Spinal cord (tissue), 10 donors: Measurements from ENCODE around the gene ZNF330. TPM values are rescaled to one million over a fixed set of nuclear protein-coding genes. Genes with fewer than 3 reads are reported as not detected.
A peak's percentile ranks its signal among the peaks of the same experiment; 100 is the strongest.

Experiments
- DNase-seq, 6 donors: peaks; one replicate each; pipeline versions ENCODE4 v3.0.0 to v3.0.0-alpha.2; 2013 to 2015; ENCODE audit warnings: low spot score in 6 of 6, low read depth in 4 of 6
- H3K27ac ChIP-seq: one replicate; pipeline ENCODE4 v1.5.1; 2013; ENCODE audit warnings: low read depth, low read length, control low read depth
- H3K27me3 ChIP-seq: one replicate; pipeline ENCODE4 v1.6.1; 2013; ENCODE audit warnings: low read length; ENCODE audit not compliant: control insufficient read depth, insufficient read depth
- H3K36me3 ChIP-seq: one replicate; pipeline ENCODE4 v1.6.1; 2013; ENCODE audit warnings: low read length; ENCODE audit not compliant: control insufficient read depth, insufficient read depth
- H3K4me1 ChIP-seq: one replicate; pipeline ENCODE4 v1.6.1; 2013; ENCODE audit warnings: low read length; ENCODE audit not compliant: control insufficient read depth, insufficient read depth
- H3K4me3 ChIP-seq: one replicate; pipeline ENCODE4 v1.5.1; 2013; ENCODE audit warnings: low read depth, low read length, control low read depth
- H3K9me3 ChIP-seq: one replicate; pipeline ENCODE4 v1.6.1; 2013; ENCODE audit warnings: low read length; ENCODE audit not compliant: control insufficient read depth, insufficient read depth
- WGBS: methylation state at CpG from one replicate; pipeline ENCODE4 v1.1.5; 2013; ENCODE audit warnings: missing lambda C conversion rate; ENCODE audit not compliant: insufficient coverage; 5-methylcytosine and 5-hydroxymethylcytosine counted together
- polyA plus RNA-seq, 2 donors: library from polyadenylated mRNA; unstranded; fragments of 120-200 nt; gene quantifications; one replicate each; pipeline ENCODE4 v1.2.1, GENCODE V29; 2013; ENCODE audit not compliant: insufficient read length in 2 of 2
- total RNA-seq, 2 donors: library from RNA; depleted of rRNA in 1 of 2; stranded (reverse); fragments of 120-200 nt in 1 of 2; fragments of >200 nt in 1 of 2; gene quantifications; one replicate each; pipeline versions ENCODE4 v1.2.3 to v1.2.4, GENCODE V29; 2013 to 2014
- donor health status: healthy.

The ZNF330 gene
- total and polyA plus RNA-seq, 4 donors = 24.3 to 43.5 (median 36.6) TPM

GRCh38 chr4:141195095-141195707, 25.5 kb upstream of the ZNF330 start:
- Histone ChIP-seq H3K27me3 (no peaks in the 10 kb centered on the region), H3K27ac (no peak overlapping the region), H3K36me3 (no peaks in the 10 kb centered on the region), H3K9me3 (no peaks in the 10 kb centered on the region), H3K4me3 (no peak overlapping the region), H3K4me1 (no peaks in the 10 kb centered on the region)
- WGBS = 60% methylated on average over 1 of the region's 2 CpGs
- no peak for DNase-seq

GRCh38 chr4:141196227-141196933, 24.3 kb upstream of the ZNF330 start:
- no peak for DNase-seq
- H3K27ac ChIP-seq = no peak overlapping the region
- H3K4me1 ChIP-seq = no peaks in the 10 kb centered on the region
- H3K4me3 ChIP-seq = no peak overlapping the region
- no CpG with 5 or more reads among the region's 1 CpG for WGBS
- H3K36me3 ChIP-seq = no peaks in the 10 kb centered on the region
- no peaks in the 10 kb centered on the region for H3K9me3 ChIP-seq
- H3K27me3 ChIP-seq = no peaks in the 10 kb centered on the region

GRCh38 chr4:141207961-141208360, 12.7 kb upstream of the ZNF330 start:
- H3K27me3 ChIP-seq = no peaks in the 10 kb centered on the region
- DNase-seq = no peak
- H3K4me1 ChIP-seq = no peaks in the 10 kb centered on the region
- no peaks in the 10 kb centered on the region for H3K36me3 ChIP-seq
- H3K27ac ChIP-seq = no peak overlapping the region
- no peak overlapping the region for H3K4me3 ChIP-seq
- WGBS = 66% methylated on average over 2 of the region's 5 CpGs
- H3K9me3 ChIP-seq = no peaks in the 10 kb centered on the region

- Histone ChIP-seq H3K36me3 (no peaks in the 10 kb centered on the region), H3K27me3 (no peaks in the 10 kb centered on the region), H3K27ac (no peak overlapping the region), H3K4me3 (no peak overlapping the region), H3K9me3 (no peaks in the 10 kb centered on the region), H3K4me1 (no peaks in the 10 kb centered on the region)
- WGBS = no CpG with 5 or more reads among the region's 3 CpGs
- DNase-seq = no peak
These were observed 10.5 kb upstream of the ZNF330 start for GRCh38 chr4:141210168-141210567.

- H3K27me3 ChIP-seq = no peaks in the 10 kb centered on the region
- no peak overlapping the region for H3K27ac ChIP-seq
- no peak for DNase-seq
- no peaks in the 10 kb centered on the region for H3K36me3 ChIP-seq
- no peaks in the 10 kb centered on the region for H3K4me1 ChIP-seq
- H3K9me3 ChIP-seq = no peaks in the 10 kb centered on the region
- WGBS = 89% methylated on average over 25 of the region's 26 CpGs
- no peak overlapping the region for H3K4me3 ChIP-seq
These were observed 7.1 kb upstream of the ZNF330 start for GRCh38 chr4:141213550-141213991.

- Histone ChIP-seq H3K4me3 (no peak overlapping the region), H3K9me3 (no peaks in the 10 kb centered on the region), H3K4me1 (no peaks in the 10 kb centered on the region), H3K36me3 (no peaks in the 10 kb centered on the region), H3K27ac (no peak overlapping the region), H3K27me3 (no peaks in the 10 kb centered on the region)
- no peak for DNase-seq
These were observed 5.7 kb upstream of the ZNF330 start for GRCh38 chr4:141215030-141215429.

- no peak overlapping the region for H3K4me3 ChIP-seq
- no peaks in the 10 kb centered on the region for H3K36me3 ChIP-seq
- DNase-seq = no peak
- no peaks in the 10 kb centered on the region for H3K4me1 ChIP-seq
- WGBS = 100% methylated on average over 1 of the region's 5 CpGs
- no peaks in the 10 kb centered on the region for H3K27me3 ChIP-seq
- H3K9me3 ChIP-seq = no peaks in the 10 kb centered on the region
- H3K27ac ChIP-seq = no peak overlapping the region
These were observed 4.5 kb upstream of the ZNF330 start for GRCh38 chr4:141216002-141216761.

- DNase-seq = peak in 1 of 6 donors; percentile 2
- H3K36me3 ChIP-seq = no peaks in the 10 kb centered on the region
- H3K4me1 ChIP-seq = no peaks in the 10 kb centered on the region
- H3K4me3 ChIP-seq = peak overlapping the region; percentile 93
- peak overlapping the region; percentile 94 for H3K27ac ChIP-seq
- 80% methylated on average over 5 of the region's 7 CpGs for WGBS
- H3K27me3 ChIP-seq = no peaks in the 10 kb centered on the region
- no peaks in the 10 kb centered on the region for H3K9me3 ChIP-seq
These were observed 424 bp upstream of the ZNF330 start for GRCh38 chr4:141220271-141220670.

- Histone ChIP-seq H3K9me3 (no peaks in the 10 kb centered on the region), H3K4me3 (no peak overlapping the region), H3K36me3 (no peaks in the 10 kb centered on the region), H3K27ac (no peak overlapping the region), H3K27me3 (no peaks in the 10 kb centered on the region), H3K4me1 (no peaks in the 10 kb centered on the region)
- WGBS = no CpG with 5 or more reads among the region's 1 CpG
- DNase-seq = no peak
These were observed 2.7 kb downstream of the ZNF330 start for GRCh38 chr4:141223418-141223817.
